ENCODE data around the gene ZNF678.

- TF ChIP-seq EZH2phosphoT487 (IDR thresholded peaks at IDR 0.05; ENCODE audit: insufficient read depth, low read depth) (no peak), EZH2 (IDR thresholded peaks at IDR 0.05; ENCODE audit: insufficient read depth, poor library complexity, severe bottlenecking) (no peak)
Observed at GRCh38 chr1:227612658-227613057, 49.3 kb downstream of the ZNF678 start.

Data from GM23248 (cell line).